Gastroesophageal sphincter (tissue), 4 donors: ENCODE data around the gene BRD8. TPM values are rescaled to one million over a fixed set of nuclear protein-coding genes. Genes with fewer than 3 reads are reported as not detected.
A peak's percentile ranks its signal among the peaks of the same experiment; 100 is the strongest.
"Not testable (repeated sequence)": the region's sequence is repeated elsewhere in the genome, so short reads cannot be mapped to it uniquely, and the experiment has no call there.

Experiments
- ATAC-seq: fragments of 150-250 bp; one replicate; pipeline ENCODE4 v1.9.1; 2016; ENCODE audit warnings: mild to moderate bottlenecking, moderate library complexity
- H3K27ac ChIP-seq, 4 donors: fragments of 200-600 bp; sonication (generic) in 3 of 4; 1 replicate in 3 of 4; 2 replicates in 1 of 4; pipeline ENCODE4 v1.5.1; 2016 to 2019
- H3K27me3 ChIP-seq: fragments of 200-600 bp; sonication (generic); one replicate; pipeline ENCODE4 v1.5.1; 2019
- H3K36me3 ChIP-seq, 2 donors: fragments of 200-600 bp; sonication (generic); one replicate each; pipeline ENCODE4 v1.5.1; 2019; ENCODE audit warnings: control low read depth in 1 of 2
- H3K4me1 ChIP-seq, 3 donors: fragments of 200-600 bp; sonication (generic); 1 replicate in 2 of 3; 2 replicates in 1 of 3; pipeline ENCODE4 v1.5.1; 2016 to 2019; ENCODE audit warnings: control low read depth in 2 of 3
- H3K4me3 ChIP-seq, 2 donors: fragments of 200-600 bp; sonication (generic); one replicate each; pipeline ENCODE4 v1.5.1; 2019; ENCODE audit warnings: mild to moderate bottlenecking in 1 of 2, moderate library complexity in 1 of 2
- H3K9me3 ChIP-seq, 3 donors: fragments of 200-600 bp; sonication (generic); one replicate each; pipeline ENCODE4 v1.5.1; 2017 to 2019; ENCODE audit warnings: control low read depth in 2 of 3
- CTCF ChIP-seq, 4 experiments: fragments of 200-600 bp in 2 of 4; fragments of 450-650 bp in 2 of 4; sonication (generic) in 1 of 4; IDR thresholded peaks; one replicate each; pipeline ENCODE4 v1.5.1; 2017 to 2019; ENCODE audit warnings: antibody characterized with exemption in 4 of 4, mild to moderate bottlenecking in 2 of 4, moderate library complexity in 2 of 4
- EP300 ChIP-seq: sonication (generic); formaldehyde crosslinking; IDR thresholded peaks from one replicate; pipeline ENCODE4 v1.6.1; 2017; ENCODE audit warnings: antibody characterized with exemption, mild to moderate bottlenecking
- POLR2A ChIP-seq, 2 donors: fragments of 450-650 bp; IDR thresholded peaks; one replicate each; pipeline ENCODE4 v1.6.1; 2017; ENCODE audit warnings: antibody characterized with exemption in 2 of 2, mild to moderate bottlenecking in 2 of 2, moderate library complexity in 1 of 2
- POLR2AphosphoS5 ChIP-seq: sonication (generic); formaldehyde crosslinking; IDR thresholded peaks from one replicate; pipeline ENCODE4 v1.6.1; 2017; ENCODE audit warnings: antibody characterized with exemption
- WGBS, 2 donors: methylation state at CpG; one replicate each; pipeline ENCODE4 v1.1.5; 2018; ENCODE audit warnings: low coverage in 1 of 2; 5-methylcytosine and 5-hydroxymethylcytosine counted together
- total RNA-seq, 4 donors: library from RNA; depleted of rRNA; stranded (reverse); fragments of >200 nt; gene quantifications; one replicate each; pipeline ENCODE4 v1.1.0, GENCODE V29; 2016

The BRD8 gene
- total RNA-seq, 4 donors from 2014 or later: 33.7 to 50.9 (median 38.9) TPM

GRCh38 chr5:138216799-138217198 is 38.4 kb upstream of the BRD8 start:
- H3K4me3 ChIP-seq: no peak overlapping the region
- 80 to 85% methylated on average over 1 to 2 of the region's 2 CpGs for WGBS, 2 donors
- no peaks in the 10 kb centered on the region for H3K9me3 ChIP-seq
- no peaks in the 10 kb centered on the region for H3K36me3 ChIP-seq
- no peak for ATAC-seq
- no peak overlapping the region for H3K27ac ChIP-seq
- TF ChIP-seq POLR2AphosphoS5 (no peak), EP300 (no peak), POLR2A (IDR thresholded peaks at IDR 0.05) (no peak), CTCF (IDR thresholded peaks at IDR 0.05) (no peak)
- H3K4me1 ChIP-seq: peaks cover 0 to 17% (median 8%) of the 10 kb centered on the region in 3 donors
- no peaks in the 10 kb centered on the region for H3K27me3 ChIP-seq

GRCh38 chr5:138213161-138214029 is 35.0 kb upstream of the BRD8 start, which contains the start of gene CDC23:
Gene CDC23 (minus strand): TSS chr5:138213323. CDS start chr5:138213312, 11 bp downstream.
- peak within 1 kb of the TSS; percentile 32 to 86 (median 83) for H3K27ac ChIP-seq
- WGBS, 2 donors: 0% methylated on average over 9 to 29 of the region's 32 CpGs
- TF ChIP-seq CTCF (IDR thresholded peaks at IDR 0.05): no peak
- peak in 1 of 2 donors; percentile 17 for TF ChIP-seq POLR2A (IDR thresholded peaks at IDR 0.05)
- TF ChIP-seq EP300: no peak
- TF ChIP-seq POLR2AphosphoS5: peak; percentile 56
- peaks cover 0 to 41% (median 12%) of the 10 kb centered on the region in 3 donors for H3K4me1 ChIP-seq
- peaks cover 0 to 20% of the 10 kb centered on the region in 2 donors for H3K36me3 ChIP-seq
- no peaks in the 10 kb centered on the region for H3K27me3 ChIP-seq
- H3K4me3 ChIP-seq: peak within 1 kb of the TSS; percentile 96 to 97
- no peaks in the 10 kb centered on the region for H3K9me3 ChIP-seq
- peak; percentile 99 for ATAC-seq

- WGBS, 2 donors: 0% methylated on average over 1 of the region's 8 CpGs; no CpG with 5 or more reads in 1 of the 2 donors
- Histone ChIP-seq H3K27ac (peak overlapping the region; percentile 32 to 86 (median 83)), H3K27me3 (no peaks in the 10 kb centered on the region), H3K4me3 (peak overlapping the region; percentile 96 to 97), H3K36me3 (peaks cover 0 to 25% of the 10 kb centered on the region in 2 donors), H3K9me3 (no peaks in the 10 kb centered on the region), H3K4me1 (peaks cover 0 to 44% (median 12%) of the 10 kb centered on the region in 3 donors)
- ATAC-seq: peak; percentile 35
- TF ChIP-seq CTCF (IDR thresholded peaks at IDR 0.05) (no peak), POLR2AphosphoS5 (no peak), POLR2A (IDR thresholded peaks at IDR 0.05) (no peak), EP300 (no peak)
These were observed 34.4 kb upstream of the BRD8 start for GRCh38 chr5:138212828-138213160.

GRCh38 chr5:138210985-138211384 is 32.6 kb upstream of the BRD8 start:
- ATAC-seq: no peak
- WGBS, 2 donors: 89% methylated on average over 3 of the region's 3 CpGs
- H3K4me1 ChIP-seq: peaks cover 0 to 44% (median 12%) of the 10 kb centered on the region in 3 donors

GRCh38 chr5:138193859-138194258 is 15.4 kb upstream of the BRD8 start:
- H3K4me3 ChIP-seq, H3K27ac ChIP-seq, H3K27me3 ChIP-seq, ATAC-seq, H3K4me1 ChIP-seq, H3K9me3 ChIP-seq: not testable (repeated sequence)
- peaks cover 6 to 95% of the 10 kb centered on the region in 2 donors for H3K36me3 ChIP-seq
- WGBS, 2 donors: 81 to 93% methylated on average over 7 to 8 of the region's 8 CpGs

More at GRCh38 chr5:138210985-138211384, 32.6 kb upstream of the BRD8 start:
- TF ChIP-seq EP300 (no peak), POLR2A (IDR thresholded peaks at IDR 0.05) (no peak), POLR2AphosphoS5 (no peak), CTCF (IDR thresholded peaks at IDR 0.05) (no peak)
- no peak overlapping the region for H3K27ac ChIP-seq
- H3K36me3 ChIP-seq: peaks cover 0 to 41% of the 10 kb centered on the region in 2 donors
- H3K9me3 ChIP-seq: no peaks in the 10 kb centered on the region
- no peaks in the 10 kb centered on the region for H3K27me3 ChIP-seq
- no peak overlapping the region for H3K4me3 ChIP-seq
